ENCODE data around the gene AGMO. TPM values are rescaled to one million over a fixed set of nuclear protein-coding genes. Genes with fewer than 3 reads are reported as not detected.

The AGMO gene
- total RNA-seq, 1 experiment from 2014 or later, result 0.11 TPM

GRCh38 chr7:15505761-15506160 is 56.1 kb downstream of the AGMO start:
- no peak overlapping the region for H2AFZ ChIP-seq (ENCODE audit: low read length)
- no peak overlapping the region for H3K9ac ChIP-seq (ENCODE audit: low read length)
- H3K27me3 ChIP-seq (ENCODE audit: low read length), result no peaks in the 10 kb centered on the region
- peaks cover 5% of the 10 kb centered on the region; the same call in 1 of the 2 replicates for H3K4me1 ChIP-seq (ENCODE audit: insufficient read depth, low read length)
- H3K27ac ChIP-seq (ENCODE audit: low read length), result no peak overlapping the region
- ChIA-PET CTCF (no interaction called here), POLR2A (ENCODE audit: unreplicated experiment) (no interaction called here)
- intact Hi-C loops (cut with micrococcal nuclease), result loop anchor here (2.0 to 5.0 kb wide), 3 partner anchors 43 to 417 kb away; no protein-coding TSS in a partner anchor
- ATAC-seq, result no peak
- no peaks in the 10 kb centered on the region for H3F3A ChIP-seq (ENCODE audit: low read length, unreplicated experiment)
- no peak for DNase-seq
- TF ChIP-seq EZH2phosphoT487 (IDR thresholded peaks at IDR 0.05; ENCODE audit: borderline replicate concordance, low read length), result no peak
- TF ChIP-seq EZH2 (IDR thresholded peaks at IDR 0.05; ENCODE audit: low read length, unreplicated experiment), result no peak
- no peak for TF ChIP-seq CTCF (conservative IDR thresholded peaks at IDR 0.05; ENCODE audit: low read depth, low read length)
- no peaks in the 10 kb centered on the region for H3K36me3 ChIP-seq (ENCODE audit: low read depth, low read length)
- no peak overlapping the region for H3K4me3 ChIP-seq (ENCODE audit: low read length)
- no peak overlapping the region for H3K4me2 ChIP-seq (ENCODE audit: low read length)
- no peaks in the 10 kb centered on the region for H3K9me3 ChIP-seq (ENCODE audit: low read length)
- H3K9me2 ChIP-seq (replicated peaks; ENCODE audit: low read length), result no peaks in the 10 kb centered on the region
- no peaks in the 10 kb centered on the region for H3K79me2 ChIP-seq (ENCODE audit: low read length)
- no TSS peak for BruUV-seq (replicated peaks)
- H4K20me1 ChIP-seq (ENCODE audit: low read length), result no peaks in the 10 kb centered on the region

DNA sequence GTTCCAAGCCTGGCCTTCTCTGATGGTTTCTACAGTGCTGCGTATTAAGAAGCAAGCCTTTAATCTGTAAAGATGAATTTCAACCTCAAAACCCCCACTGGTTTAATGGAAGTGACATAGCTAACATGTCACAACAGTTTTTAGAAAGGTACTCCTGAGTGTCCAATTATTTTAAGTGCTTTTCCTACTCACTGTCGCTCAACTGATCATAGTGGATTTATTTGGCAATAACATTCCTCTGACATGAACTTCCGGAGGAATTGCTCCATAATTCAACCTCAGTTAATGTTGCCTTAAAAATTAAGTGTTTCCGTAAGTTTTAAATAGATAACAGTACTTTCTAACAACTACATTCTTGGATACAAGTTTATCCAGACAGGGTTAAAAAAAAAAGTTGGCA is 57.5 kb downstream of the AGMO start:
- POLR2A ChIA-PET (ENCODE audit: unreplicated experiment), result no interaction called here
- BruUV-seq (replicated peaks), result no TSS peak
- intact Hi-C loops (cut with micrococcal nuclease), result loop anchor here (2.0 kb wide), 1 partner anchor 216 kb away; no protein-coding TSS in a partner anchor

More for the DNA sequence above, 57.5 kb downstream of the AGMO start:
- CTCF ChIA-PET, result no interaction called here
- H3F3A ChIP-seq (ENCODE audit: low read length, unreplicated experiment), result no peaks in the 10 kb centered on the region
- DNase-seq (no peak), ATAC-seq (no peak)
- H3K9ac ChIP-seq (ENCODE audit: low read length), result no peak overlapping the region
- peaks cover 5% of the 10 kb centered on the region; the same call in 1 of the 2 replicates for H3K4me1 ChIP-seq (ENCODE audit: insufficient read depth, low read length)
- no peaks in the 10 kb centered on the region for H3K9me3 ChIP-seq (ENCODE audit: low read length)
- TF ChIP-seq EZH2 (IDR thresholded peaks at IDR 0.05; ENCODE audit: low read length, unreplicated experiment) (no peak), CTCF (conservative IDR thresholded peaks at IDR 0.05; ENCODE audit: low read depth, low read length) (no peak)
- no peak overlapping the region for H3K4me3 ChIP-seq (ENCODE audit: low read length)
- H3K27ac ChIP-seq (ENCODE audit: low read length), result peak overlapping the region; percentile 32
- H3K36me3 ChIP-seq (ENCODE audit: low read depth, low read length), result no peaks in the 10 kb centered on the region
- no peaks in the 10 kb centered on the region for H3K27me3 ChIP-seq (ENCODE audit: low read length)
- H3K79me2 ChIP-seq (ENCODE audit: low read length), result no peaks in the 10 kb centered on the region
- peak overlapping the region; percentile 5; the same call in 1 of the 2 replicates for H3K4me2 ChIP-seq (ENCODE audit: low read length)
- no peaks in the 10 kb centered on the region for H4K20me1 ChIP-seq (ENCODE audit: low read length)
- no peaks in the 10 kb centered on the region for H3K9me2 ChIP-seq (replicated peaks; ENCODE audit: low read length)
- no peak overlapping the region for H2AFZ ChIP-seq (ENCODE audit: low read length)

Data from PC-3 (cell line).